ENCODE data around the gene PIBF1.
"Not testable (repeated sequence)": the region's sequence is repeated elsewhere in the genome, so short reads cannot be mapped to it uniquely, and the experiment has no call there.

The PIBF1 gene

GRCh38 chr13:73011751-73012150, 229.8 kb downstream of the PIBF1 start:
- DNase-seq (ENCODE audit: low read depth in 2 of 2) = no peak

GRCh38 chr13:73015805-73016204, 233.9 kb downstream of the PIBF1 start:
- no peak for DNase-seq (ENCODE audit: low read depth in 2 of 2)

- no peak for DNase-seq (ENCODE audit: low read depth in 2 of 2)
These were observed 236.4 kb downstream of the PIBF1 start for GRCh38 chr13:73018336-73018735.

DNA sequence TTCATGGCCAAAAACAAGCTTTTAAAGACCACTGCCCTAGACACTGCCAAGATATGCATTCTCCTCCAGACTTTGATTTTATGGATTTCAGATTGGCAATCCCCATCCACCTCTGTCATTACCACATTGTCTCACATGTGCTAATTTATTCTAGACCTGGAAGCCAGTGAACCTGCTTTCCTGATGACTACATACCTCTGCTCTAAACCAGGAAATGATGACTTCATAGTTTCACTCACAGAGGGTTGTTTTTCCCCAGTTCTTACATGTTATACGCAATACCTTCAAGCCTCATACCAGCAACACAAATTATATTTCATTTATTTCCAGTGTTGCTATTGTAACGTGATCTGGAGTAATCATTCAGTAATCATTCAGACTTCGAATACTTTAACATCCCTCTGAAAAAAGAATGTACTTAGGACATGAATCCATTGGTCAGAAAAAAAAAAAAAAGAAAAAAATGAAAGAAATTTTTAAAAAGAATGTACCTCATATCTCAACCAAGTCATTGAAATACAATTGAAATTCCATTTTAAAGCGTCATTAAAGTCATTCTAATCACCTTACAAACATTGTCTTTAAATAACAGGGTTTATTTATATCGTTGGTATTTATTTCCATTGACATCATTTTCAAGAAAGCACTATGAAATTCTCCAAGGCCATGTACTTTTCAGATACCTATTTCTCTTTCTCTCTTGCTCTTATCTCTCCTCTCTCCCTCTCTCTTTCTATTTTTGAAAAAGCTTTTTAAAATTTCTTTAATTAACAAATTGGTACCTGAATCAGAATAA, 243.5 kb downstream of the PIBF1 start:
- no peak for DNase-seq (ENCODE audit: low read depth in 2 of 2)

- no peak for DNase-seq (ENCODE audit: low read depth in 2 of 2)
These were observed 253.0 kb downstream of the PIBF1 start for GRCh38 chr13:73034901-73035300.

GRCh38 chr13:73035660-73036059, 253.7 kb downstream of the PIBF1 start:
- DNase-seq (ENCODE audit: low read depth in 2 of 2) = no peak

DNA sequence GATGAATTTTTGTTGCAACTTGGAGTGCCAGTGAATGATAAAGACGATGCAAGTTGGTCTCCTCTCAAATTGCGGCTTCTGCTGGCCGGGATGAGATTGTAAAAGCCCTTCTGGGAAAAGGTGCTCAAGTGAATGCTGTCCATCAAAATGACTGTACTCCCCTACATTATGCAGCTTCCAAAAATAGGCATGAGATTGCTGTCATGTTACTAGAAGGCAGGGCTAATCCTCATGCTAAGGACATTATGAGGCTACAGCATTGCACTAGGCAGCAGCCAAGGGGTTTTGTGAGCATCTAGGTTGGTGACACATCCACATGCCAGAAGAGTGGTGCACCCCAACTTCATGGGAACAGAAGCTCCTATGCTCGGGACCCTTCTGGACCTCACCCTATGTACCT, 254.6 kb downstream of the PIBF1 start:
- DNase-seq (ENCODE audit: low read depth in 2 of 2) = no peak

DNA sequence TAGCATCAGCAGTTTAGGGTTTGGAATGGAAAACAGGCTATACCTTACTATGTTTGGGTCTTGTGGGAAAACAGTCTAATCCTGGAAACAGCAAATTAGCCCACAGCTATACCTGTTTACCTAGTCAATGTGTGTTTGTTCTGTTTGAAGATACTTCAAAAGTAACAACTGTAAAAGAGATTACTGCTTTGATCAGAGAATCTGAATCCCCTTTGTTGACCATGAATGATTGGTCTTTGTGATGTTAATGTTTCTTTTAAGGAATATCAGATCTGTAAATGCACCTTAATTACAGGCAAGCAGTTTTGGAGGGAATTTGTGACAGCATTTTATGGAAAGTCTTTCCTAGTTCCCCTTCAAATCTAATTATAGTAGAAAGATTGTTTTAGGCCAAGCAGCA, 256.1 kb downstream of the PIBF1 start:
- no peak for DNase-seq (ENCODE audit: low read depth in 2 of 2)

DNA sequence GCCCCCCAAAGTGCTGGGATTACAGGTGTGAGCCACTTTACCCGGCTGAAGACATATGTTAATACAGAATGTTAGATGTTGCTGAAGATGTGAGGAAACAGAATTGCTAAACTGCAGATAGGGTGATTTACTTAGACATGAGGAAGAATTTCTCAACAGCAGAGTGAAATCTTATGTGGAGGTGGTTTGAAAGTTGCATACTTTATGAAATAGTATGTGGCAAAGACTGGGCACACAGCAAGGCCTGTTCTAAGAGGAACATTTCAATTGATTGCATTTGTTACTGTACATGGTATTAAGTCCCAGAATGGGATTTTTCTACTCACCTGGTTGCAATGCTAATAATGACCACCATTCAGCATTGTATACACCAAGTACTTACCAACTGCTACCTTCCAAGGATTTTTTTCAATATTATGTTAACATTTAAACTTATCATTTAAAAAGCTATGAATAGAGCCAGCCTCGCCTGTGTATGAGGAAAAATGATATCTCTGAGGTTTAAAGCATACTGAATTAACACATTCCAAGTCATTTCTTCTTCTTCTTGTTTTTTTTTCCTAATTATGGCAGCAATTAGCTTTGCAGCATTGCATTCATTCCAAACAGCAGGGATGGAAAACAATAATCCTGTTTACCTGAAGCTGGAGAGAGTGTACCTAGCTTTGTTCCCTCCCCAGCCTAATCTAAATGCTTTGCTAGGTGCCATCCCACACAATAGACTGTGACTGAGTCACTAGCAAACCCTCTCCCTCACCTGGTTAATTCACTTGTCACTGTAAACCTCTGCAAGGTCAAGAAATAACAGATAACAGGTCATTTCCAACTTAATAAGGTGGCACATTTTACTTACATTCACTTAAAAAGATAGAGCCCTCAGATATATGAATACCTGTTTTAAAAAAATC, 257.5 kb downstream of the PIBF1 start:
- no peak for DNase-seq (ENCODE audit: low read depth in 2 of 2)

GRCh38 chr13:73040484-73040883, 258.6 kb downstream of the PIBF1 start:
- no peak for DNase-seq (ENCODE audit: low read depth in 2 of 2)

- no peak for DNase-seq (ENCODE audit: low read depth in 2 of 2)
These were observed 259.1 kb downstream of the PIBF1 start for GRCh38 chr13:73040968-73041596.

GRCh38 chr13:73045031-73045430, 263.1 kb downstream of the PIBF1 start:
- DNase-seq (ENCODE audit: low read depth in 2 of 2) = no peak

- DNase-seq (ENCODE audit: low read depth in 2 of 2) = not testable (repeated sequence)
These were observed 266.7 kb downstream of the PIBF1 start for GRCh38 chr13:73048615-73049014.

GRCh38 chr13:73054712-73055111, 272.8 kb downstream of the PIBF1 start:
- no peak for DNase-seq (ENCODE audit: low read depth in 2 of 2)

DNA sequence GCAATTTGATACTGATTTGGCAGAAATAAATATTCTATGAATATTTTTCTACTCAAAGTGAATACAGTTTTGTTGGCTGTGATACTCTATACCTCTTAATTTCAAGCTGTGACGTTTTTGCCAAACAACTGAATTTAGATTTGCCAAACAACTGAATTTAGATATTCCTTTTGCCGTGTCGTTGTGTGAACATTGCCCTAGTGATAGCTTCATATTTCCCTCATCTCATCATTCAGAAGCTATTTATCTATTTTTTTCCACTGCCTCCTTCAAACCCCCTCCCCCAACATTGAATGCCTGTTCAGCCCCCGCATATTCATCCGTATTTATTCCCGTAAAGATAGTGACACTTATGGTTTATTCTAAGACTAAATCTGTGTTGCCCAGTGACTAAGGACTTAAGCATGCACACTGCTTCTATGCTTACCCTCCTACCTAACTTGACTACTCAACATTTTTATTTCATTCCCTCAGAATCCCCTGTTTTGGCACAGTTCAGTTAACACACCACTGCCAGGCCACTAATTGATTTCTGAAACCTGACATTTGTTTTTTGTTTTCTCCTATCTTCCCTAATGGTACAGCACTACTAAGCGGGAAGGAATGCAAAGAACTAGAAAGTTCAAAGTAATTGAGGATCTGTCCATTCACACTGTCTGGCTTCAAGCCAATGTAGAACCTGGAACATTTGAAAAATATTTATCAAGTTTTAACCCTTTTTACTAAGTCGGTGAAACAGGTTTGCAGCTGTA, 274.1 kb downstream of the PIBF1 start:
- DNase-seq (ENCODE audit: low read depth in 2 of 2) = no peak

DNA sequence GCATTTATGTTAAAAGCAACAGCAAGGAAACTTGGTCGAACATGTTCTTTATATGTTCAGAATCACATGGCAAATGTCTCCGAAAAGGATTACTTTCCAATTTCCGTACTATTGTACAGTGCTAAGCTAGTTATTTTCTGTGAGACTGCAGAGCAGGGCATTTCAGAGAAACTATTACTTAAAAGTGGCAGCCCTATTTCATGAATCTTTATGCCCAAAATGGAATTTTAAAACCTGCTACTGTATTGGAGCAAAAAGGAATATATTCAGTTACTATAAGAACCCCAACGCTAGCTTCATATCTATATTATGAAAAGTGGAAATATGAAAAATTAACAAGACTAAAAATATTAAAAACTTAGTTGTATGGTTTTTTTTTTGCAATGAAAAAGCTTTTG, 274.6 kb downstream of the PIBF1 start:
- no peak for DNase-seq (ENCODE audit: low read depth in 2 of 2)

DNA sequence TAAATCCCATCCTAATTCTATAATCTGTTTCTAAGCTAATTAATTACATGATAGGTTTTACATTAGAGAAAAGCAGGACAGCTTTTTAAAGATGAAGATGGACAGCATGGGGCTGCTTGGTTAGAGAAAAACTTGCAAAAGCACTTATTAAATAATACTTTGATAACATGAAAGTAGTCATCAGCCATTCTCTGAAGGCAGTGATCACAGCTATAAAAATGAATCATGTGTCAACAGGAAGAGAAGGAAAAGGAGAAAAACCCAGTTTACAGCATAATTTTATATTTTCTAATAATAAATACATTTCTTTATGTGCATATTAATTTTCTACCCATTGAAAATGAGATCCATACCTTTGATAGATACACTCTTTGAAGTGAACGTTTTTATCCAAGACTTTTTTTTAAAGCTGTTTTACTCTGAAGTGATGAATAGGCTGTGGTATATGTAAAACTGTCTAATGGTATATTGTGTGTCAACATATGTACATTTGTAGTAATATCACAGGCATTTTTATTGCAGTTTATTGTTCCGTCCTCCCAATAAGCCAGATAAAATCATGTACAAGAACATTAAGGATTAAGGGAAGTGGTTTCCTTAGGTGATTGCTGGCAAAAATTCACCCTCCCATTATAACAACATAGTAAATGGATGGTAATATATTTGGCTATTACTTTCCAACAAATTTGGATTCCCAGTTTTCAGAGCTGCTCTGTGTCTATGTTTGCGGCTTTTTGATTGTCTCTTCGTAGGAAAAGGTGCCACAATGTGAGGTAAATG, 275.5 kb downstream of the PIBF1 start:
- no peak for DNase-seq (ENCODE audit: low read depth in 2 of 2)

- DNase-seq (ENCODE audit: low read depth in 2 of 2) = no peak
These were observed 276.1 kb downstream of the PIBF1 start for GRCh38 chr13:73058064-73058313.

- DNase-seq (ENCODE audit: low read depth in 2 of 2) = no peak
These were observed 276.5 kb downstream of the PIBF1 start for GRCh38 chr13:73058432-73058735.

DNA sequence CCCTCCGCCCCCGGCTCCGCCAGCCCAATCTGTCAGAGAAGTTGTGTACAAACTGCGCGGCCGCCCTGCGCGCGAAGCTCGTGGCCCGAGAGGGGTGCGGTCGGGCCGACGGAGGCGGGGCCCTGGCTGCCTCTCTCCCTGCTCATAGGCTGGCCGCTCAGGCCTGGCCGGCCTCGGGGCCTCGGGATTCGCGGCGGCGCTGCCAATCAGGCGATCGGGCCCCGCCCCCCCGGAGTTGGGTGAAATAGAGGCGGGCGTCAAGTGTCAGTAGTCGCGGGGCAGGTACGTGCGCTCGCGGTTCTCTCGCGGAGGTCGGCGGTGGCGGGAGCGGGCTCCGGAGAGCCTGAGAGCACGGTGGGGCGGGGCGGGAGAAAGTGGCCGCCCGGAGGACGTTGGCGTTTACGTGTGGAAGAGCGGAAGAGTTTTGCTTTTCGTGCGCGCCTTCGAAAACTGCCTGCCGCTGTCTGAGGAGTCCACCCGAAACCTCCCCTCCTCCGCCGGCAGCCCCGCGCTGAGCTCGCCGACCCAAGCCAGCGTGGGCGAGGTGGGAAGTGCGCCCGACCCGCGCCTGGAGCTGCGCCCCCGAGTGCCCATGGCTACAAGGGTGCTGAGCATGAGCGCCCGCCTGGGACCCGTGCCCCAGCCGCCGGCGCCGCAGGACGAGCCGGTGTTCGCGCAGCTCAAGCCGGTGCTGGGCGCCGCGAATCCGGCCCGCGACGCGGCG, 277.0 kb downstream of the PIBF1 start, which contains the start of gene KLF5:
Gene KLF5, plus strand, starts transcription at position 270 of the 724 bp plus-strand sequence. Its CDS starts 323 bp downstream, at position 593.
- peak; percentile 94 to 97 for DNase-seq (ENCODE audit: low read depth in 2 of 2)
